Astrocyte (in vitro differentiated cells and primary cell): ENCODE measurements around the gene RNF150. TPM values are rescaled to one million over a fixed set of nuclear protein-coding genes. Genes with fewer than 3 reads are reported as not detected.

ENCODE experiments used
- DNase-seq: peaks from one replicate; pipeline ENCODE4 v3.0.0-alpha.2; 2010; ENCODE audit warnings: low read depth
- FAIRE-seq: peaks from 2 replicates; lab custom pipeline; 2011; peaks lifted over from hg19 to GRCh38; lab: Jason Lieb, UNC
- H2AFZ ChIP-seq: 2 replicates; pipeline ENCODE4 v1.6.0; 2012; ENCODE audit warnings: low read depth, low read length, inconsistent platforms
- H3K27ac ChIP-seq: 2 replicates; pipeline ENCODE4 v1.5.1; 2011; ENCODE audit warnings: low read depth, low read length, inconsistent platforms
- H3K27me3 ChIP-seq: 2 replicates; pipeline ENCODE4 v1.6.0; 2011; ENCODE audit warnings: low read length, inconsistent platforms; ENCODE audit not compliant: insufficient read depth
- H3K36me3 ChIP-seq: 2 replicates; pipeline ENCODE4 v1.5.1; 2011; ENCODE audit warnings: low read length, inconsistent platforms; ENCODE audit not compliant: insufficient read depth
- H3K4me1 ChIP-seq: 2 replicates; pipeline ENCODE4 v1.5.1; 2011; ENCODE audit warnings: low read length, inconsistent platforms; ENCODE audit not compliant: insufficient read depth
- H3K4me2 ChIP-seq: 2 replicates; pipeline ENCODE4 v1.6.0; 2012; ENCODE audit warnings: low read length, inconsistent platforms
- H3K4me3 ChIP-seq: 2 replicates; pipeline ENCODE4 v1.5.1; 2011; ENCODE audit warnings: low read depth, mild to moderate bottlenecking, low read length, inconsistent platforms; ENCODE audit not compliant: insufficient read depth
- H3K79me2 ChIP-seq: 2 replicates; pipeline ENCODE4 v1.6.0; 2012; ENCODE audit warnings: mild to moderate bottlenecking, low read length, inconsistent platforms; ENCODE audit not compliant: insufficient read depth
- H3K9ac ChIP-seq: 2 replicates; pipeline ENCODE4 v1.6.0; 2012; ENCODE audit warnings: mild to moderate bottlenecking, low read length, inconsistent platforms
- H3K9me3 ChIP-seq: 2 replicates; pipeline ENCODE4 v1.5.1; 2012; ENCODE audit warnings: low read depth, mild to moderate bottlenecking, low read length, inconsistent platforms; ENCODE audit not compliant: insufficient read depth
- H4K20me1 ChIP-seq: 2 replicates; pipeline ENCODE4 v1.6.0; 2012; ENCODE audit warnings: low read length, inconsistent platforms; ENCODE audit not compliant: insufficient read depth
- H3K27ac Mint-ChIP-seq: one replicate; pipeline ENCODE4 v1.8.0; 2021; ENCODE audit warnings: mild to moderate bottlenecking, mixed read lengths; ENCODE audit not compliant: unreplicated experiment
- H3K27me3 Mint-ChIP-seq: one replicate; pipeline ENCODE4 v1.8.0; 2021; ENCODE audit warnings: low read depth, mixed read lengths; ENCODE audit not compliant: unreplicated experiment
- H3K36me3 Mint-ChIP-seq: one replicate; pipeline ENCODE4 v1.8.0; 2021; ENCODE audit warnings: low read depth, mixed read lengths; ENCODE audit not compliant: unreplicated experiment
- H3K4me1 Mint-ChIP-seq: one replicate; pipeline ENCODE4 v1.8.0; 2021; ENCODE audit warnings: low read depth, mixed read lengths; ENCODE audit not compliant: unreplicated experiment
- H3K4me3 Mint-ChIP-seq: one replicate; pipeline ENCODE4 v1.8.0; 2021; ENCODE audit warnings: mild to moderate bottlenecking, moderate library complexity, mixed read lengths; ENCODE audit not compliant: unreplicated experiment
- H3K9me3 Mint-ChIP-seq: one replicate; pipeline ENCODE4 v1.8.0; 2021; ENCODE audit warnings: mild to moderate bottlenecking, mixed read lengths; ENCODE audit not compliant: unreplicated experiment
- EZH2 ChIP-seq: IDR thresholded peaks from 2 replicates; pipeline ENCODE4 v1.6.1; 2012; ENCODE audit warnings: mild to moderate bottlenecking, low read length, inconsistent platforms; ENCODE audit not compliant: insufficient read depth
- total RNA-seq: library from RNA; stranded (reverse); gene quantifications from 2 replicates; pipeline ENCODE4 v1.2.1, GENCODE V29; 2021
- TF ChIP-seq, protein P1 (sequence below): IDR thresholded peaks from 2 replicates; pipeline ENCODE4 v1.5.1; 2011; ENCODE audit warnings: low read depth, mild to moderate bottlenecking, inconsistent platforms, low read length, moderate library complexity; ENCODE audit not compliant: insufficient read depth

Gene RNF150
- total RNA-seq, 1 donor from 2014 or later = 5.2 TPM

- H3K27me3 ChIP-seq = no peaks in the 10 kb centered on the region
- Mint-ChIP-seq H3K9me3 (peaks cover 5% of the 10 kb centered on the region), H3K4me3 (no peak overlapping the region), H3K27ac (no peak overlapping the region), H3K4me1 (no peaks in the 10 kb centered on the region), H3K36me3 (no peaks in the 10 kb centered on the region), H3K27me3 (no peaks in the 10 kb centered on the region)
- H3K9me3 ChIP-seq = no peaks in the 10 kb centered on the region
- H3K4me1 ChIP-seq = no peaks in the 10 kb centered on the region
- no peaks in the 10 kb centered on the region for H4K20me1 ChIP-seq
- no peak overlapping the region for H3K9ac ChIP-seq
- H3K36me3 ChIP-seq = no peaks in the 10 kb centered on the region
- H3K79me2 ChIP-seq = no peaks in the 10 kb centered on the region
- TF ChIP-seq EZH2 = no peak
- TF ChIP-seq, protein P1, sequence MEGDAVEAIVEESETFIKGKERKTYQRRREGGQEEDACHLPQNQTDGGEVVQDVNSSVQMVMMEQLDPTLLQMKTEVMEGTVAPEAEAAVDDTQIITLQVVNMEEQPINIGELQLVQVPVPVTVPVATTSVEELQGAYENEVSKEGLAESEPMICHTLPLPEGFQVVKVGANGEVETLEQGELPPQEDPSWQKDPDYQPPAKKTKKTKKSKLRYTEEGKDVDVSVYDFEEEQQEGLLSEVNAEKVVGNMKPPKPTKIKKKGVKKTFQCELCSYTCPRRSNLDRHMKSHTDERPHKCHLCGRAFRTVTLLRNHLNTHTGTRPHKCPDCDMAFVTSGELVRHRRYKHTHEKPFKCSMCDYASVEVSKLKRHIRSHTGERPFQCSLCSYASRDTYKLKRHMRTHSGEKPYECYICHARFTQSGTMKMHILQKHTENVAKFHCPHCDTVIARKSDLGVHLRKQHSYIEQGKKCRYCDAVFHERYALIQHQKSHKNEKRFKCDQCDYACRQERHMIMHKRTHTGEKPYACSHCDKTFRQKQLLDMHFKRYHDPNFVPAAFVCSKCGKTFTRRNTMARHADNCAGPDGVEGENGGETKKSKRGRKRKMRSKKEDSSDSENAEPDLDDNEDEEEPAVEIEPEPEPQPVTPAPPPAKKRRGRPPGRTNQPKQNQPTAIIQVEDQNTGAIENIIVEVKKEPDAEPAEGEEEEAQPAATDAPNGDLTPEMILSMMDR = no peak
- H2AFZ ChIP-seq = no peak overlapping the region
- H3K4me3 ChIP-seq = no peak overlapping the region
- H3K4me2 ChIP-seq = no peak overlapping the region
- DNase-seq (no peak), FAIRE-seq (no peak)
- no peak overlapping the region for H3K27ac ChIP-seq
Observed at GRCh38 chr4:141109983-141110382, 23.3 kb downstream of the RNF150 start.

GRCh38 chr4:141107927-141108326 is 25.3 kb downstream of the RNF150 start:
- Histone ChIP-seq H3K79me2 (no peaks in the 10 kb centered on the region), H3K27ac (no peak overlapping the region), H3K9me3 (no peaks in the 10 kb centered on the region), H3K4me2 (no peak overlapping the region), H3K9ac (no peak overlapping the region), H3K36me3 (no peaks in the 10 kb centered on the region), H3K4me3 (no peak overlapping the region), H4K20me1 (no peaks in the 10 kb centered on the region), H3K27me3 (no peaks in the 10 kb centered on the region), H2AFZ (no peak overlapping the region), H3K4me1 (no peaks in the 10 kb centered on the region)
- H3K27ac Mint-ChIP-seq = no peak overlapping the region
- H3K36me3 Mint-ChIP-seq = no peaks in the 10 kb centered on the region
- no peak overlapping the region for H3K4me3 Mint-ChIP-seq
- H3K9me3 Mint-ChIP-seq = no peaks in the 10 kb centered on the region
- H3K4me1 Mint-ChIP-seq = peaks cover 3% of the 10 kb centered on the region
- FAIRE-seq = peak; percentile 13
- no peak for TF ChIP-seq EZH2
- TF ChIP-seq, protein P1 = no peak
- DNase-seq = no peak
- no peaks in the 10 kb centered on the region for H3K27me3 Mint-ChIP-seq

DNA sequence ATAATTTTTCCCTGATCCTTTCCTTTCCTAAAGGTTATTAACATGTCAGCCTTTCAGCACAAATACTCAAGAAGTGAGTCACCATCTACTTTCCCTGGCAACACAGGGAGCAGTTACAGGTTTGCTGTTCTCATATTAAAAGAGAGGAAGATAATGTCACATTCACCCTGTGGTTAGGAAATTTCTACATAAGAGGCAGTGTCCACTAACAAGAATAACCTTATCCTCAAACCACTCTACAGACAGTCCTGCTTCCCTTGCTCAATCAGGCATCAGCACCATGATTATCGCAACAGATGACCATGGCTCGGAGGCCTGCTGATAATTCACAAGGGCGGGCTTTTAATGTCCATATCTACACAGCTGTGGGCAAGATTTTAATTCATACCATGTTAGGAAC is 30.9 kb downstream of the RNF150 start:
- H4K20me1 ChIP-seq = no peaks in the 10 kb centered on the region
- no peak for TF ChIP-seq EZH2
- TF ChIP-seq, protein P1 = no peak
- no peak overlapping the region for H3K27ac ChIP-seq
- no peaks in the 10 kb centered on the region for H3K27me3 ChIP-seq
- no peaks in the 10 kb centered on the region for H3K79me2 ChIP-seq
- H3K4me2 ChIP-seq = peak overlapping the region; percentile 32
- H2AFZ ChIP-seq = no peak overlapping the region
- no peak overlapping the region for H3K9ac ChIP-seq
- Mint-ChIP-seq H3K27me3 (no peaks in the 10 kb centered on the region), H3K9me3 (no peaks in the 10 kb centered on the region), H3K36me3 (no peaks in the 10 kb centered on the region), H3K4me1 (peaks cover 17% of the 10 kb centered on the region), H3K4me3 (no peak overlapping the region), H3K27ac (peak overlapping the region; percentile 22)
- H3K9me3 ChIP-seq = no peaks in the 10 kb centered on the region
- H3K4me3 ChIP-seq = no peak overlapping the region
- peak; percentile 85 for DNase-seq
- FAIRE-seq = no peak
- no peaks in the 10 kb centered on the region for H3K36me3 ChIP-seq
- peaks cover 6% of the 10 kb centered on the region for H3K4me1 ChIP-seq
